GM06990 (cell line): ENCODE data around the gene PPHLN1.

Experiments
- DNase-seq: peaks from one replicate; pipeline ENCODE4 v3.0.0-alpha.2; 2011; ENCODE audit not compliant: insufficient read length; ENCODE audit errors: extremely low read depth
- H3K27me3 ChIP-seq: replicated peaks from 2 replicates; pipeline ENCODE4 v1.6.0; 2011; ENCODE audit warnings: low read length; ENCODE audit not compliant: control insufficient read depth, insufficient read depth
- H3K36me3 ChIP-seq: 2 replicates; pipeline ENCODE4 v1.5.1; 2011; ENCODE audit warnings: low read length; ENCODE audit not compliant: control insufficient read depth, insufficient read depth
- H3K4me3 ChIP-seq: replicated peaks from 2 replicates; pipeline ENCODE4 v1.5.1; 2011; ENCODE audit warnings: low read depth, mild to moderate bottlenecking, control low read depth, low read length
- TF ChIP-seq, protein P1 (sequence below): IDR thresholded peaks from 2 replicates; pipeline ENCODE4 v1.5.1; 2011; ENCODE audit warnings: low read length, control low read depth, mild to moderate bottlenecking, inconsistent platforms; ENCODE audit not compliant: insufficient read depth, poor library complexity, severe bottlenecking

The PPHLN1 gene

DNA sequence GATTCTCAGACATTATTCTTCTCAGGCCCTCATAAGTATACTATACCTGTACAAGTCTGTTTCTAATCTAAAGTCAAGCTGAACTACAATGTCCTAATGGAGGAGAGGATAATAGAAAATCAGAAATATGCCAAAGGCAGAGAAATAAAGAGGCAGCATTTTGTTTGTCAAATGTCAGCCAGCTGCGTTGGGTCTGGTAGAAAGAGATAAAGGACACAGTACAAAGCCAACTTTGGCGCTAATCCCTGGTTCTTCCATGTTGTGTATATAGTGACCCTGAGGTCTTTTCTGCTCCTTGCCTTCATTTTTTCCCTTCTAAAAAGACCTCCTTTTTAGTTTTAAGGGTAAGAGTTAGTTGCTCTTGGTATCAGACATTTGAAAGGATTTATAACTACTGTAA lies 160.4 kb downstream of the PPHLN1 start:
- H3K27me3 ChIP-seq = no peaks in the 10 kb centered on the region; the same call in 1 of the 2 replicates
- H3K36me3 ChIP-seq = no peaks in the 10 kb centered on the region
- DNase-seq = no peak
- TF ChIP-seq, protein P1, sequence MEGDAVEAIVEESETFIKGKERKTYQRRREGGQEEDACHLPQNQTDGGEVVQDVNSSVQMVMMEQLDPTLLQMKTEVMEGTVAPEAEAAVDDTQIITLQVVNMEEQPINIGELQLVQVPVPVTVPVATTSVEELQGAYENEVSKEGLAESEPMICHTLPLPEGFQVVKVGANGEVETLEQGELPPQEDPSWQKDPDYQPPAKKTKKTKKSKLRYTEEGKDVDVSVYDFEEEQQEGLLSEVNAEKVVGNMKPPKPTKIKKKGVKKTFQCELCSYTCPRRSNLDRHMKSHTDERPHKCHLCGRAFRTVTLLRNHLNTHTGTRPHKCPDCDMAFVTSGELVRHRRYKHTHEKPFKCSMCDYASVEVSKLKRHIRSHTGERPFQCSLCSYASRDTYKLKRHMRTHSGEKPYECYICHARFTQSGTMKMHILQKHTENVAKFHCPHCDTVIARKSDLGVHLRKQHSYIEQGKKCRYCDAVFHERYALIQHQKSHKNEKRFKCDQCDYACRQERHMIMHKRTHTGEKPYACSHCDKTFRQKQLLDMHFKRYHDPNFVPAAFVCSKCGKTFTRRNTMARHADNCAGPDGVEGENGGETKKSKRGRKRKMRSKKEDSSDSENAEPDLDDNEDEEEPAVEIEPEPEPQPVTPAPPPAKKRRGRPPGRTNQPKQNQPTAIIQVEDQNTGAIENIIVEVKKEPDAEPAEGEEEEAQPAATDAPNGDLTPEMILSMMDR = no peak
- no peak overlapping the region for H3K4me3 ChIP-seq

- TF ChIP-seq, protein P1 = no peak
- Histone ChIP-seq H3K4me3 (no peak overlapping the region), H3K36me3 (no peaks in the 10 kb centered on the region), H3K27me3 (no peaks in the 10 kb centered on the region; the same call in 1 of the 2 replicates)
- no peak for DNase-seq
Measured at GRCh38 chr12:42490261-42490842, 164.4 kb downstream of the PPHLN1 start.
